ENCODE measurements around the gene ZFP91.

The ZFP91 gene

GRCh38 chr11:58573451-58574104, 5.3 kb upstream of the ZFP91 start:
- peak; percentile 48 to 72 for DNase-seq (ENCODE audit: low read depth in 1 of 2, low spot score in 1 of 2)
- Histone ChIP-seq H3K27me3 (ENCODE audit: insufficient read depth, poor library complexity, severe bottlenecking) (no peaks in the 10 kb centered on the region), H3K27ac (replicated peaks) (peak overlapping the region; percentile 100), H3K4me3 (replicated peaks; ENCODE audit: insufficient read depth, low read length) (peak overlapping the region; percentile 48)
- TF ChIP-seq POLR2AphosphoS5 (IDR thresholded peaks at IDR 0.05; ENCODE audit: low read depth): no peak
- TF ChIP-seq SPI1 (IDR thresholded peaks at IDR 0.05; ENCODE audit: borderline replicate concordance, low read depth): peak; percentile 35; the same call in 1 of the 2 replicates
- TF ChIP-seq CTCF (IDR thresholded peaks at IDR 0.05; ENCODE audit: insufficient read depth, low read length): no peak
- TF ChIP-seq REST (IDR thresholded peaks at IDR 0.05; ENCODE audit: insufficient replicate concordance, low read depth): no peak
- no peak for TF ChIP-seq GABPA (IDR thresholded peaks at IDR 0.05; ENCODE audit: low read depth)

GRCh38 chr11:58574881-58575280, 4.0 kb upstream of the ZFP91 start:
- no peak for TF ChIP-seq POLR2AphosphoS5 (IDR thresholded peaks at IDR 0.05; ENCODE audit: low read depth)
- TF ChIP-seq GABPA (IDR thresholded peaks at IDR 0.05; ENCODE audit: low read depth): no peak
- no peak for TF ChIP-seq SPI1 (IDR thresholded peaks at IDR 0.05; ENCODE audit: borderline replicate concordance, low read depth)
- no peak for TF ChIP-seq REST (IDR thresholded peaks at IDR 0.05; ENCODE audit: insufficient replicate concordance, low read depth)
- TF ChIP-seq CTCF (IDR thresholded peaks at IDR 0.05; ENCODE audit: insufficient read depth, low read length): no peak
- Histone ChIP-seq H3K27me3 (ENCODE audit: insufficient read depth, poor library complexity, severe bottlenecking) (no peaks in the 10 kb centered on the region), H3K4me3 (replicated peaks; ENCODE audit: insufficient read depth, low read length) (peak overlapping the region; percentile 48), H3K27ac (replicated peaks) (peak overlapping the region; percentile 100)
- no peak for DNase-seq (ENCODE audit: low read depth in 1 of 2, low spot score in 1 of 2)

GRCh38 chr11:58575377-58576020, 3.4 kb upstream of the ZFP91 start, which contains the start of gene LPXN:
LPXN (minus strand) TSS chr11:58575856; CDS start chr11:58575772, 84 bp downstream.
- DNase-seq (ENCODE audit: low read depth in 1 of 2, low spot score in 1 of 2): peak; percentile 76 to 86
- no peak for TF ChIP-seq REST (IDR thresholded peaks at IDR 0.05; ENCODE audit: insufficient replicate concordance, low read depth)
- TF ChIP-seq POLR2AphosphoS5 (IDR thresholded peaks at IDR 0.05; ENCODE audit: low read depth): peak; percentile 87
- peak; percentile 99 for TF ChIP-seq SPI1 (IDR thresholded peaks at IDR 0.05; ENCODE audit: borderline replicate concordance, low read depth)
- TF ChIP-seq CTCF (IDR thresholded peaks at IDR 0.05; ENCODE audit: insufficient read depth, low read length): no peak
- no peak for TF ChIP-seq GABPA (IDR thresholded peaks at IDR 0.05; ENCODE audit: low read depth)
- Histone ChIP-seq H3K4me3 (replicated peaks; ENCODE audit: insufficient read depth, low read length) (peak within 1 kb of the TSS; percentile 48), H3K27me3 (ENCODE audit: insufficient read depth, poor library complexity, severe bottlenecking) (no peaks in the 10 kb centered on the region), H3K27ac (replicated peaks) (peak within 1 kb of the TSS; percentile 100)

All from HL-60 (cell line).